Activated naive CD4-positive, alpha-beta T cell treated with anti-CD3 and anti-CD28 coated beads, Interleukin-2, amount 50 U/mL, for 16 hours (primary cell): ENCODE results near the gene NFATC2.
A peak's percentile ranks its signal among the peaks of the same experiment; 100 is the strongest.

Experiments
- DNase-seq: peaks from one replicate; pipeline ENCODE4 v3.0.0-alpha.2; 2020

NFATC2 gene

DNA sequence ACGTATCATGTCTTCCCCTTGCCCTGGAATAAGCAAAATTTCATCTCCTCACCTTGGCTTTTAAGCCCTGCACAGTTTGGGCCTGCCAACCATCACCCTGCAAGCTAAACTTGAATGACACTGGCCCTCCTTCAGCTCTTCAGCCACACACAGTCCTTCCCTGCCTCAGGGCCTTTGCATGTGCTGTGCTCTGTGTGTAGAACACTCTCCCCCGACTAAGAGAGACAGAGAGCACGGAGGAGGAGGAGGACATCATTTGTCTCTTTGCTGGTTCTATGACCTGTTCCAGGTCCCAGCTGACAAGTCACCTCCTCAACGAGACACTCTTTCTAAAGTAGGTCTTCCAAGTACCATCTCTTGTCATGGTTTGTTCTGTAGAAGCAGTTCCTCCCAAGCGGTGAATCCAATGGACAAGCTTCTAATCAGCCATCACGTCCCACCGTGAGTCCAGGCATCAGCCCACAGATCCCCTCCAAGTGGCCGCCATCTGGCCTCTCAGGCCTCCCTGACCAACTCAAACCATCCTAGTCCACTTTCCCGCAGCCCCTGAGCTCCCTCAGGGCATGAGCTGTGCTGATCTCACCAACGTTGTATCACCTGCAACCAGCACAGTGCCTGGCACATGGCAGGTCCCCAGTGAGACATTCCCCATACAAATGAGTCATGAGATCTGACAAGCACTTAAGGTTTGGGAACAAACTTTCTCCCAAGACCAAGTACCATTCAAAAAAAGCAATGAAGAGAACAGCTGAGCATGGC lies 30.5 kb downstream of the NFATC2 start:
- DNase-seq: peak; percentile 32

DNA sequence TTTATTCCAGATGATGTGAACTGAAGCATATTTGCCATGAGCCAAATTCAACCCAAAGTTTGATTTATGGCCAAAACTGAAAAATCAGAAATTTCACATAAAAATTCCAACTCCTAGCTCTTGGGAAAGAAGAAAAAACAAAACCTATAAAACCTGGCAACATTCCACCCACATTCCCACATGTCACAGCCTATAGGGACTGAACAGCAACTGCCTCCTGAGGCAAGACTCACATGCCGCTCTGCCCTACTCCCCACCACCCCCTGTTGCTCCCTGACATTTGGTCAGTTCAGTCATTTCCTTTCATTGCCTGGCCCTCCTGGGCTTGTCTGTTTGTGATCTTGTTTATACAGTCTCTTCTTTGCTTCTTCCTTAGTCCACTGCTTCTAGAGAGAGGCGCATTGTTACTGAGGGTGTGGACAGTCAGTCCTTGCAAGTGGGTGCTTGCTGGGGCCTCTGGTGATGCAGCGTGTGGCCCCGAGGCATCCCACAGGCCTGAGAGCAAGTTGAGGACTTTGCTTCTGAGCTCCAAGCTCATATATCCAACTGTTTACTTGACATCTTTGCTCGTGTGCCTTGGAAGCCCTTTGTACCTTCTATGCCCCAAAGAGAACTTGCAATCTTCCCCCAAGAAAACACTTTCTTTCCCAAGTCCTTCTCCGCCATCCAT lies 31.4 kb downstream of the NFATC2 start:
- no peak for DNase-seq

- DNase-seq: no peak
These were observed 32.4 kb downstream of the NFATC2 start for GRCh38 chr20:51510169-51510568.

DNA sequence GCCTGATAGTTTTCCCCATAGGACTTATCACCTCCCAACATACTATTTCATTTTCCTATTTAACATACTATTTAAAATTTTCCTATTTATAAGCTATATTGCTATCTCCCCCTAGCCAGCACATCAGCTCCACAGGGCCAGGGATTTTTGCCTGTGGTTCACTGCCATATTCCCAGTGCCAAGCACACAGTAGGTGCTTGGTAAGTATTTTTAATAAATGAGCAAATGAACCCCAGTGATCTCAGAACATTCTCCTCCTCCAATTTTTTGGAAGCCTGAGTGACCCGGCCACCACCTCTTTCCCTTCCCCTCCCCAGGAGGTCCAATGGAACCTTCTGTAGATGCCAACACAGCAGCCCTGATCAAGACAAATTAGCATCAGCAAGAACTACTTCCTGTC lies 33.3 kb downstream of the NFATC2 start:
- DNase-seq: no peak

GRCh38 chr20:51508780-51509179 lies 33.7 kb downstream of the NFATC2 start:
- DNase-seq: no peak

DNA sequence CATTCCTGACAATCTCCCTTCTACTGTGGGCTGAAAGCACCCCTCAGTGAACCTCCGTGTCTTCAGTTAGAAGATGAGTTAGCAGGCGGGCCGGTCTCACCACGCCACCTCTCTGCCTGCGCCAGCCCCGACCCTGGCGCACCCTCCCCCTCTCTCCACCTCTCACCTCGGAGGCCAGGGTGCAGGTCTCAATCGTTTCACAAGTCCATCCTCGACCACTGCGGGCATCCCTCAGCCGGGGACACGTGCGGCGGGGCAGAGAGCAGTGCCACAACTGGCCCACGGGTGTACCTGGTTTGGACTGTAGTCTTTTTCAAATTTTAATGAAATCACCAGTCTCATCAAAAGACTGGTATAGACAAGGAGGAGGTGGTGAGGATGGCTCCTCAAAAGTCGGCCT lies 34.4 kb downstream of the NFATC2 start:
- no peak for DNase-seq

DNA sequence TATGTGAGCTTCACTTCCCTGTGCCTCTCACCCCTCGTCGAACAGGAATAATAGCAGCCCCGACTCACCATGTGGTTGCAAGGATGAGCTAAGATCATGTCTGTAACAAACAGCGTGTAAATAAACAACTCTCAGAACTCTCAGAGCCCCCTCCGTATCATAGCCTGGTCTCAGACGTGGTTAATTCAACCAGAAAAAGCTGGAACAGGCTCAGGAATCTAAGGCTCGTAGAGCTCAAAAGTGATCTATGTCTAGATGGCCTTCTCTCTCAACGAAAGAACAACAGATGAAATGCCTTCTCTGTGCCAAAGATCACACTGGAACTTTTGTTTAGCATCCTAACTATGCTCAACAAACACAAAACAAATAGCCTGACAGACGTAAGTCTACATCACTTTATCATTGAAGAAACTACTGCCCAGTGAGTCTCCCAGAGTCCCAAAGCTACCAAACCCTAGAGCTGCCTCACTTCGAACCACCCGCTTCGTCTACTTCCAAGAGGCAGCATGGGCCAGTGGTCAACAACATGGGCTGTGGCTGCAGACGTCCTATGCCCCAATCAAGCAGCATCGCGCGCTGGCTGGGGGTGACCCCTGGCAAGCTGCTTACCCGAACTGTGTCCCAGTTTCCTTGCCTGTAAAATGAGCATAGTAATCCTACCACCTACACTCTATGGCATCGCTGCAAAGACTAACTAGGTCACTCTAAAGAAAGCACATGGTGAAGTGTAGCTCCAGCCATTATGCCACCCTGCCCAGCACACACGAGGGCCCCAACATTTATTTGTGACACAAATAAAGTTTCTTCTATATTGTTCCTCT lies 35.1 kb downstream of the NFATC2 start:
- no peak for DNase-seq

DNA sequence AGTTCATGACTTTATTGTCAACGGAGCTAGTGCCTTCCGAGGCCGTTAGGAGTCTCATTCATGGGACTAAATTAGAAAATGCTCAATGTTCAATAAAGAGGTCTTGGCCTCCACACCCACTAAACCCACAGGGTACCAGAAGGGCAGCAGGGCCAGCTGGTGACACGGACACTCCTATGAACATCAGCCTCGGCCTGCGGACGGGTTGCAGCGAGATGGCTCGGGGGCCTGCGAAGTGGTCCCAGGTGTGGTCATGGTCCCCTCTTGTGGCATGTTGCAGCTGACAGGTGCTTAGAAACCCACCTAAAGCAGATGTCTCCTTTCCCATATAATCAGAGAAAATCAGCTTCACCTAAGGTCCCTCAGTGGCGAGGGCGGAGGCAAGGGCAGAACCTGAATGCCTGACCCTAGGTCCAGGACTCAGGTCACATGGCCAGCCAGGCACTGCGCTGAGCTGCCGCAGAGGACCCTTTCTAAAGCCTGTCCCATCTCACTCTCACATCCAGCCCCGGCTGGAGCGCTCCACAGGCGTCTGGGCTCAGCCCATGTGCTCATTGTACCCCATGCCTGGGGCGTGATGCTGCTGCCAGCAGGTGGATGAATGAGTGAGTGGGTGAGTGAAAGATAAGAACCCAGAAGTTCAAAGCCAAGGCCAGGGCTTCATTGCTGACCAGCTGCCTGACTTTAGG lies 35.8 kb downstream of the NFATC2 start:
- DNase-seq: no peak

GRCh38 chr20:51505566-51505965 lies 37.0 kb downstream of the NFATC2 start:
- no peak for DNase-seq

- no peak for DNase-seq
These were observed 39.1 kb downstream of the NFATC2 start for GRCh38 chr20:51503376-51503775.

DNA sequence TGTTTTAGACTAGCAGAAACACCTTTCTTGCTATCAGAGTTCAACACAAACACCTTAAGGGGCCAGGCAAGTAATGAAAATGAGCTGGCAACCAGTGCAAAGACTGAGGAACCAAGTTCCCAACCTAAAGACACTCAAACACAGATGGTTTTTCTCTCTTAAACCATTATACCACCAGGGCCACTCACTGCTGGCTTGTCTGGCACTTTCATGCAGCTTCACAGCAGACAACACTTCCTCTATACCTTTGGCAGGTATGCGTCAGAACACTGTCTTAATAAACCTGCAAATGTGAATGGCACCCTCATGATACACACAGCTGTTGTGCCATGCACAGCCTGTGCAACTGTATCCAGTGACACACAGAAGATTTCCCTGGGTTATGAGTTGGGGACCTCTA lies 41.6 kb downstream of the NFATC2 start:
- peak; percentile 34 for DNase-seq

DNA sequence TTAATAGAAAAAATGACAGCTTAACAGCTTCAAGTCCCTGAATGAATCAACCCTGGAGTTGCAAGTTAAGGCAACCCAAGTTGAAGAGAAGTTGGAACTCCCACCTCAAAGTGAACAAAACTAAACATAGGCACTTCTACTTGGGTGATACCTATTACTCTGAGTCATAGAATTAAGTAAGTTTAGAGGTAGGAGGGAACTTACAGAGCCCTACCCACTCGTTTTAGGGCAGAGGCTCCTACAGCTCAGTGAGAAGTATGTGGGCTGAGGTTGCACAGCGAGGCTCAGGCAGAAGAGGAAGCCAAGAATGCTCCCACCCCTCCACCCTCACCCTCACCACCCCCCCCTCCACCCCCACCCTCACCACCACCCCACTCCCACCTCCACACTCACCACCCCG lies 42.2 kb downstream of the NFATC2 start:
- DNase-seq: peak; percentile 54

- no peak for DNase-seq
These were observed 43.6 kb downstream of the NFATC2 start for GRCh38 chr20:51498765-51499540.

- DNase-seq: peak; percentile 63
These were observed 44.7 kb downstream of the NFATC2 start for GRCh38 chr20:51497542-51498467.

- DNase-seq: no peak
These were observed 45.6 kb downstream of the NFATC2 start for GRCh38 chr20:51496964-51497363.

GRCh38 chr20:51495921-51496545 lies 46.5 kb downstream of the NFATC2 start:
- DNase-seq: no peak

- no peak for DNase-seq
These were observed 47.2 kb downstream of the NFATC2 start for GRCh38 chr20:51495291-51495690.

DNA sequence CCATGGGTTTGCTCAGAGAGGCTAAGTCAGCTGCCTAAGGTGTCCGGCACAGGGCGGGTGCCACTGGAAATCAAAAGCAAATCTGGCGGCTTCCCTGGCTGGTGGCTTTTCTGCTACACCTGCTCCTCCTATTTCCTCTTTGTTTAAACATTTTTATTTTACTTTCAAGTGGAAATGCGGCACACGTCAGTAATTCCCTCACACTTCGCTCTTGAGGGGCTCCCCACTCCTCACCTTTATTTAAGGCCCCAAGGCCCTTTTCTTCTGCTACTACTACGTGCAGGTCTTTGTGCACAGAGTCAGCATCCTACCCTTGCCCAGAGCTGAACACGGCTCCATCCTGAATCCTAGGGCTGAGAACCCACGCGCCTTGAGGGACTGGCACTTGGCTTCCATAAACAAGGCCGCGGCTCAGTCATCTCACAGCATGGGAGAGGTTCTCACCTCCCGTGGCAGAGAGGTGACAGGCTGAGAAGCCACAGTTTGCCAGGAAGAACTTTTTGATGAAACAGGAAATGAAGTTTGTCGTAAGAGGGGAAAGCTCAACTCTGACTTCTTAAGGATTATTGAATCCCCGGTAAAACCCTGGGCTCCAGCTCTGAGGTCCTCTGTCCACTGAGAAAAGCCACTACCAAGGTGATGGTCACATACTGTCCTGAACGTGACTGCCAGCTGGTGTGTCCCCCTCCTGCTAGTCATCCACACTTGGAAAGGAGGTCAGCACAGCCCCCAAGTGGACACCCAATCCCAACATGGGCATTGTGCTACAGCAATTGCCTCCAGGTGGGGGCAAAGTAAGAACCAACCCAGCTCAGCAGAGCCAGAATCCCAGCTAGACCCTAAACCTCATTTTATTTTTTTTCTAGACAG lies 48.0 kb downstream of the NFATC2 start:
- peak; percentile 30 for DNase-seq

- DNase-seq: peak; percentile 52
These were observed 49.1 kb downstream of the NFATC2 start for GRCh38 chr20:51493346-51493791.
